K562 (cell line): ENCODE data around the gene SYT1. TPM values are rescaled to one million over a fixed set of nuclear protein-coding genes. Genes with fewer than 3 reads are reported as not detected.

ENCODE experiments used
- ATAC-seq: fragments of 200-7000 bp; cut with Tn5 transposase; 3 replicates; pipeline ENCODE4 v1.9.1; 2020; ENCODE audit warnings: moderate library complexity
- BruUV-seq: library from RNA; stranded (reverse); fragments of 400-500 nt; replicated peaks from 2 replicates; lab custom pipeline; 2021; lab: Mats Ljungman, UMichigan
- CTCF ChIA-PET: fragments of 300-600 bp; formaldehyde crosslinking; extraction: SDS; loops from one replicate; lab custom pipeline; 2021; ENCODE audit warnings: low intra/inter-chr PET ratio; lab: Yijun Ruan, JAX
- POLR2A ChIA-PET: fragments of 300-600, 350-650 bp; sonication (Branson Sonifier 250); formaldehyde crosslinking; extraction: SDS; loops from one replicate; lab custom pipeline; 2021; ENCODE audit warnings: antibody characterized with exemption, inconsistent platforms; lab: Yijun Ruan, JAX
- DNase-seq, 4 experiments: peaks; one replicate each; pipeline versions ENCODE4 v3.0.0 to v3.0.0-alpha.2; 2011 to 2018; ENCODE audit warnings: low spot score in 3 of 4, mixed read lengths in 3 of 4; ENCODE audit errors: extremely low read depth in 1 of 4
- FAIRE-seq: peaks from 2 replicates; lab custom pipeline; 2011; peaks lifted over from hg19 to GRCh38; lab: Jason Lieb, UNC
- H2AFZ ChIP-seq: 2 replicates; pipeline ENCODE4 v1.6.0; 2011; ENCODE audit warnings: low read depth, low read length, control low read depth, inconsistent platforms
- H3K27ac ChIP-seq: fragments of 200-600 bp; 3 replicates; pipeline ENCODE4 v1.8.0; 2011; ENCODE audit warnings: low read depth, mild to moderate bottlenecking, control low read depth, inconsistent platforms, low read length, moderate library complexity, mixed read lengths; ENCODE audit errors: extremely low read depth
- H3K27me3 ChIP-seq, 2 experiments: fragments of 300-600 bp in 1 of 2; 2 replicates in 1 of 2; 3 replicates in 1 of 2; pipeline versions ENCODE4 v1.6.0 to v1.8.0; 2011; ENCODE audit warnings: inconsistent platforms in 2 of 2, low read length in 2 of 2, mild to moderate bottlenecking in 1 of 2, mixed read lengths in 1 of 2, moderate library complexity in 1 of 2; ENCODE audit not compliant: control insufficient read depth in 2 of 2, insufficient read depth in 2 of 2
- H3K36me3 ChIP-seq: fragments of 300-600 bp; 3 replicates; pipeline ENCODE4 v1.8.0; 2011; ENCODE audit warnings: mild to moderate bottlenecking, low read length, inconsistent platforms; ENCODE audit not compliant: control insufficient read depth, insufficient read depth
- H3K4me1 ChIP-seq, 2 experiments: fragments of 200-600 bp in 1 of 2; replicated peaks in 1 of 2; 2 replicates in 1 of 2; 3 replicates in 1 of 2; pipeline versions ENCODE4 v1.5.1 to v1.8.0; 2011; ENCODE audit warnings: inconsistent platforms in 2 of 2, low read length in 2 of 2, mild to moderate bottlenecking in 1 of 2, mixed read lengths in 1 of 2, moderate library complexity in 1 of 2; ENCODE audit not compliant: control insufficient read depth in 2 of 2, insufficient read depth in 2 of 2
- H3K4me2 ChIP-seq: 2 replicates; pipeline ENCODE4 v1.6.1; 2011; ENCODE audit warnings: low read length, control low read depth, inconsistent platforms, mixed read lengths; ENCODE audit not compliant: insufficient read depth
- H3K4me3 ChIP-seq: fragments of 200-600 bp; sonication (generic), shearing (Covaris generic); 2 replicates; pipeline ENCODE4 v1.5.1; 2016; ENCODE audit warnings: control low read depth, inconsistent platforms
- H3K79me2 ChIP-seq: fragments of 200-600 bp; 3 replicates; pipeline ENCODE4 v1.8.0; 2011; ENCODE audit warnings: low read length, inconsistent platforms; ENCODE audit not compliant: control insufficient read depth, insufficient read depth
- H3K9ac ChIP-seq, 2 experiments: 2 replicates each; pipeline versions ENCODE4 v1.6.0 to v1.6.1; 2011; ENCODE audit warnings: low read depth in 2 of 2, low read length in 2 of 2, control low read depth in 1 of 2, inconsistent platforms in 1 of 2, mild to moderate bottlenecking in 1 of 2, mixed read lengths in 1 of 2; ENCODE audit not compliant: insufficient read depth in 1 of 2
- H3K9me1 ChIP-seq: one replicate; pipeline ENCODE4 v1.6.0; 2011; ENCODE audit warnings: inconsistent platforms, mild to moderate bottlenecking, low read length, moderate library complexity; ENCODE audit not compliant: control insufficient read depth, insufficient read depth
- H3K9me3 ChIP-seq: replicated peaks from 2 replicates; pipeline ENCODE4 v1.5.1; 2011; ENCODE audit warnings: low read depth, low read length, inconsistent platforms; ENCODE audit not compliant: control insufficient read depth, insufficient read depth
- H4K20me1 ChIP-seq: replicated peaks from 2 replicates; pipeline ENCODE4 v1.6.1; 2011; ENCODE audit warnings: low read length, inconsistent platforms, mixed read lengths; ENCODE audit not compliant: control insufficient read depth, insufficient read depth
- CHD1 ChIP-seq: fragments of 200-600 bp; sonication (generic); IDR thresholded peaks from one replicate; pipeline ENCODE4 v1.6.1; 2012; ENCODE audit warnings: mild to moderate bottlenecking, moderate library complexity, low read length, inconsistent platforms
- MBD2 ChIP-seq: sonication (generic); IDR thresholded peaks from 2 replicates; pipeline ENCODE4 v1.6.1; 2016; ENCODE audit warnings: low read depth, borderline replicate concordance
- NR2C2 ChIP-seq, 2 experiments: fragments of 200-800 bp in 1 of 2; sonication (Bioruptor generic) in 1 of 2; sonication (generic) in 1 of 2; formaldehyde crosslinking in 1 of 2; IDR thresholded peaks; 2 replicates each; pipeline versions ENCODE4 v1.6.1 to v1.8.0; 2016 to 2022; ENCODE audit warnings: mild to moderate bottlenecking in 1 of 2, missing compliant biosample characterization in 1 of 2, missing genetic modification characterization in 1 of 2, missing genetic modification reagents in 1 of 2
- NUFIP1 ChIP-seq: fragments of 450-650 bp; IDR thresholded peaks from 2 replicates; pipeline ENCODE4 v1.6.1; 2018; ENCODE audit not compliant: partially characterized antibody
- POLR2AphosphoS5 ChIP-seq: IDR thresholded peaks from 2 replicates; pipeline ENCODE4 v1.6.1; 2011; ENCODE audit warnings: mild to moderate bottlenecking, low read depth, low read length, moderate library complexity; ENCODE audit not compliant: control insufficient read depth, insufficient read depth
- RBM39 ChIP-seq: fragments of 200-400 bp; formaldehyde crosslinking; optimal IDR thresholded peaks from 2 replicates; pipeline ENCODE3; 2018; ENCODE audit warnings: low read depth, low read length
- RFX7 ChIP-seq: fragments of 250-450 bp; sonication (Bioruptor Pico); IDR thresholded peaks from 2 replicates; pipeline ENCODE4 v1.5.1; 2021; ENCODE audit warnings: mild to moderate bottlenecking
- SIN3B ChIP-seq: fragments of 450-650 bp; IDR thresholded peaks from 2 replicates; pipeline ENCODE4 v1.6.1; 2017; ENCODE audit warnings: low read depth, mild to moderate bottlenecking, moderate library complexity
- SRSF7 ChIP-seq: fragments of 200-400 bp; formaldehyde crosslinking; optimal IDR thresholded peaks from 2 replicates; pipeline ENCODE3; 2017; ENCODE audit warnings: mild to moderate bottlenecking, low read depth, low read length
- TBP ChIP-seq: optimal IDR thresholded peaks from 2 replicates; pipeline ENCODE3; 2011; ENCODE audit warnings: low read depth, low read length, improper control_type of control experiment
- ZNF785 ChIP-seq: fragments of 250-450 bp; sonication (Bioruptor Pico); IDR thresholded peaks from 2 replicates; pipeline ENCODE4 v1.4.0; 2020; ENCODE audit warnings: mild to moderate bottlenecking
- in situ Hi-C: fragments of 300-500 bp; cut with MboI; formaldehyde crosslinking; loops from 4 replicates; pipeline ENCODE4 v1.15.0; 2018; ENCODE audit warnings: inconsistent platforms, mixed read lengths
- intact Hi-C: fragments of 100-400 bp; cut with micrococcal nuclease; formaldehyde crosslinking; loops from 2 replicates; pipeline ENCODE4 v1.14.2; 2022
- polyA plus RNA-seq, 8 experiments: library from polyadenylated mRNA; depleted of rRNA in 4 of 8; stranded (reverse) in 5 of 8; unstranded in 3 of 8; fragments of >200 nt; fragmentation: Nextera tagmentation in 2 of 8; fragmentation: Illumina TruSeq in 1 of 8; extraction: Ambion mirVana in 2 of 8; extraction: Trizol in 1 of 8; gene quantifications; 2 replicates each; pipeline versions ENCODE4 v1.2.1 to v1.2.3, GENCODE V29; 2011 to 2014; ENCODE audit warnings: inconsistent platforms in 1 of 8, missing spikeins in 1 of 8
- total RNA-seq, 7 experiments: library from RNA; depleted of rRNA in 6 of 7; stranded (reverse); fragments of >200 nt in 6 of 7; fragmentation: Illumina TruSeq in 2 of 7; extraction: Trizol in 2 of 7; gene quantifications; 2 replicates each; pipeline versions ENCODE4 v1.2.1 to v1.2.3, GENCODE V29; 2011 to 2021; ENCODE audit warnings: low replicate concordance in 1 of 7
- TF ChIP-seq, protein P1 (sequence below): sonication (generic); formaldehyde crosslinking; IDR thresholded peaks from 2 replicates; pipeline ENCODE4 v1.8.0; 2022; ENCODE audit warnings: missing genetic modification reagents, mild to moderate bottlenecking, borderline replicate concordance
- TF ChIP-seq, protein P2 (sequence below): fragments of 450-650 bp; formaldehyde crosslinking; IDR thresholded peaks from 2 replicates; pipeline ENCODE4 v1.4.0; 2020; ENCODE audit warnings: mild to moderate bottlenecking, moderate library complexity
- TF ChIP-seq, protein P3 (sequence below): fragments of 250-450 bp; sonication (Bioruptor Pico); IDR thresholded peaks from 2 replicates; pipeline ENCODE4 v1.5.1; 2021; ENCODE audit warnings: mild to moderate bottlenecking
- TF ChIP-seq, protein P4 (sequence below): fragments of 450-650 bp; IDR thresholded peaks from one replicate; pipeline ENCODE4 v1.6.1; 2018; ENCODE audit warnings: mild to moderate bottlenecking, moderate library complexity; ENCODE audit not compliant: partially characterized antibody

Gene SYT1
- total and polyA plus RNA-seq, 9 of the 15 experiments (the other 6 are each of a cell fraction or from before 2014, with no cell fraction given) = 0.03 to 0.13 (median 0.07) TPM; not detected in 4

DNA sequence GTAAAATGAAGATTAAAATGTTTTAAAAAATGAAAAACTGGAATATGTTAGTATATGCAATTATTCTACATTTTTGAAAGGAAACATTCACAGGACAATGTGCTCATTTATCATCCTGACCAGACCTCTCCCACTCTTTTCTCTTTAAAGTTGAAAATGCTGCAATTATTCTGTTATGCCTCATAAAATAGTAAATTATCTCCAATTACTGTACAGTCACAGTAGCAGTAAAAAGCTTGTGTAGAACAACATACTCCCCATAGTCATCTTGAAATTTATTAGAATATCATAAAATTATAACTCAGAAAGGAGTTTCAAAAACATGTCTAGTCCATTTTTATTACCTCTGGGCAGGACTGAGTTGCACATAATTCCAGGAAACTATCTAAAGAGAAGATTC lies 250.3 kb downstream of the SYT1 start (continued):
- TF ChIP-seq, protein P1, sequence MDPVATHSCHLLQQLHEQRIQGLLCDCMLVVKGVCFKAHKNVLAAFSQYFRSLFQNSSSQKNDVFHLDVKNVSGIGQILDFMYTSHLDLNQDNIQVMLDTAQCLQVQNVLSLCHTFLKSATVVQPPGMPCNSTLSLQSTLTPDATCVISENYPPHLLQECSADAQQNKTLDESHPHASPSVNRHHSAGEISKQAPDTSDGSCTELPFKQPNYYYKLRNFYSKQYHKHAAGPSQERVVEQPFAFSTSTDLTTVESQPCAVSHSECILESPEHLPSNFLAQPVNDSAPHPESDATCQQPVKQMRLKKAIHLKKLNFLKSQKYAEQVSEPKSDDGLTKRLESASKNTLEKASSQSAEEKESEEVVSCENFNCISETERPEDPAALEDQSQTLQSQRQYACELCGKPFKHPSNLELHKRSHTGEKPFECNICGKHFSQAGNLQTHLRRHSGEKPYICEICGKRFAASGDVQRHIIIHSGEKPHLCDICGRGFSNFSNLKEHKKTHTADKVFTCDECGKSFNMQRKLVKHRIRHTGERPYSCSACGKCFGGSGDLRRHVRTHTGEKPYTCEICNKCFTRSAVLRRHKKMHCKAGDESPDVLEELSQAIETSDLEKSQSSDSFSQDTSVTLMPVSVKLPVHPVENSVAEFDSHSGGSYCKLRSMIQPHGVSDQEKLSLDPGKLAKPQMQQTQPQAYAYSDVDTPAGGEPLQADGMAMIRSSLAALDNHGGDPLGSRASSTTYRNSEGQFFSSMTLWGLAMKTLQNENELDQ (CRISPR knock-in tag) = no peak
- TF ChIP-seq POLR2AphosphoS5 (no peak), RFX7 (CRISPR knock-in tag) (no peak), MBD2 (no peak), RBM39 (no peak), CHD1 (no peak)
- TF ChIP-seq, protein P2, sequence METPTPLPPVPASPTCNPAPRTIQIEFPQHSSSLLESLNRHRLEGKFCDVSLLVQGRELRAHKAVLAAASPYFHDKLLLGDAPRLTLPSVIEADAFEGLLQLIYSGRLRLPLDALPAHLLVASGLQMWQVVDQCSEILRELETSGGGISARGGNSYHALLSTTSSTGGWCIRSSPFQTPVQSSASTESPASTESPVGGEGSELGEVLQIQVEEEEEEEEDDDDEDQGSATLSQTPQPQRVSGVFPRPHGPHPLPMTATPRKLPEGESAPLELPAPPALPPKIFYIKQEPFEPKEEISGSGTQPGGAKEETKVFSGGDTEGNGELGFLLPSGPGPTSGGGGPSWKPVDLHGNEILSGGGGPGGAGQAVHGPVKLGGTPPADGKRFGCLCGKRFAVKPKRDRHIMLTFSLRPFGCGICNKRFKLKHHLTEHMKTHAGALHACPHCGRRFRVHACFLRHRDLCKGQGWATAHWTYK = no peak

DNA sequence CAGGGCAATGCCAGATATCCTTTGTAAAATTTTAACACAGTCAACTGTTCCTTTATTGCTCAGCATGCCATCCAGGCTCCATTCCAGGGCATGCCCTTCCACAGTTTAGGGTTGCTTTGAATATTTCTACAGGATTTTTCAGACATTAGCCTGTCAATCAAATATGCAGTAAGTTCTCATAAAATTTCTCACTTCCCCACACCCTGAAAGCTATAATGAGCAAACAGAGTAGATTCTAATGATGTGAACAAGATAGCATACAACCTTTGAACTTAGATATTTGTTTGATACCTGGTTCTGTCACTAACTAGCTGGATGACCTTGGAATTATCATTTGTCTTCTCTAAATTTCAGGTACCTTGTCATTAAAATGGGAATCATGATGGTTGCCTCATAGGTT lies 251.2 kb downstream of the SYT1 start:
- no peak overlapping the region for H3K4me2 ChIP-seq
- ATAC-seq = no peak
- no peaks in the 10 kb centered on the region for H3K79me2 ChIP-seq
- H3K27me3 ChIP-seq = no peaks in the 10 kb centered on the region
- no peaks in the 10 kb centered on the region for H4K20me1 ChIP-seq
- intact Hi-C loops = no loop called here
- H3K9me3 ChIP-seq = no peaks in the 10 kb centered on the region
- ChIA-PET POLR2A (no interaction called here), CTCF (no interaction called here)
- no peaks in the 10 kb centered on the region for H3K36me3 ChIP-seq
- no peak overlapping the region for H3K4me3 ChIP-seq
- H3K9me1 ChIP-seq = no peaks in the 10 kb centered on the region
- DNase-seq = no peak
- no peaks in the 10 kb centered on the region for H3K4me1 ChIP-seq
- no peak overlapping the region for H3K27ac ChIP-seq
- no TSS peak for BruUV-seq
- in situ Hi-C loops = no loop called here
- H2AFZ ChIP-seq = no peak overlapping the region
- H3K9ac ChIP-seq = no peak overlapping the region
- FAIRE-seq = no peak
- TF ChIP-seq NR2C2 (CRISPR knock-in tag; IDR thresholded peaks at IDR 0.05) = no peak
- TF ChIP-seq NR2C2 (tag; IDR thresholded peaks at IDR 0.05) = no peak
- TF ChIP-seq NUFIP1 = no peak
- TF ChIP-seq SRSF7 = no peak
- TF ChIP-seq, protein P3, sequence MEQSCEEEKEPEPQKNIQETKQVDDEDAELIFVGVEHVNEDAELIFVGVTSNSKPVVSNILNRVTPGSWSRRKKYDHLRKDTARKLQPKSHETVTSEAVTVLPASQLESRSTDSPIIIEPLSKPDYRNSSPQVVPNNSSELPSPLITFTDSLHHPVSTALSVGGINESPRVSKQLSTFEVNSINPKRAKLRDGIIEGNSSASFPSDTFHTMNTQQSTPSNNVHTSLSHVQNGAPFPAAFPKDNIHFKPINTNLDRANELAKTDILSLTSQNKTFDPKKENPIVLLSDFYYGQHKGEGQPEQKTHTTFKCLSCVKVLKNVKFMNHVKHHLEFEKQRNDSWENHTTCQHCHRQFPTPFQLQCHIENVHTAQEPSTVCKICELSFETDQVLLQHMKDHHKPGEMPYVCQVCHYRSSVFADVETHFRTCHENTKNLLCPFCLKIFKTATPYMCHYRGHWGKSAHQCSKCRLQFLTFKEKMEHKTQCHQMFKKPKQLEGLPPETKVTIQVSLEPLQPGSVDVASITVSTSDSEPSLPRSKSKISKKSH (CRISPR knock-in tag) = no peak
- no peak for TF ChIP-seq TBP
- TF ChIP-seq SIN3B = no peak
- TF ChIP-seq, protein P4, sequence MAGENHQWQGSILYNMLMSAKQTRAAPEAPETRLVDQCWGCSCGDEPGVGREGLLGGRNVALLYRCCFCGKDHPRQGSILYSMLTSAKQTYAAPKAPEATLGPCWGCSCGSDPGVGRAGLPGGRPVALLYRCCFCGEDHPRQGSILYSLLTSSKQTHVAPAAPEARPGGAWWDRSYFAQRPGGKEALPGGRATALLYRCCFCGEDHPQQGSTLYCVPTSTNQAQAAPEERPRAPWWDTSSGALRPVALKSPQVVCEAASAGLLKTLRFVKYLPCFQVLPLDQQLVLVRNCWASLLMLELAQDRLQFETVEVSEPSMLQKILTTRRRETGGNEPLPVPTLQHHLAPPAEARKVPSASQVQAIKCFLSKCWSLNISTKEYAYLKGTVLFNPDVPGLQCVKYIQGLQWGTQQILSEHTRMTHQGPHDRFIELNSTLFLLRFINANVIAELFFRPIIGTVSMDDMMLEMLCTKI = no peak
- TF ChIP-seq ZNF785 (CRISPR knock-in tag) = no peak
